Bone marrow (tissue), 2 donors: ENCODE data around the gene GRM8.

Source experiments
- DNase-seq, 2 donors: peaks; one replicate each; lab custom pipeline; 2025; lab: John Stamatoyannopoulos, UW

The GRM8 gene

GRCh38 chr7:126658684-126659083 is 594.1 kb downstream of the GRM8 start:
- no peak for DNase-seq

GRCh38 chr7:126657599-126658358 is 595.0 kb downstream of the GRM8 start:
- DNase-seq: no peak

- no peak for DNase-seq
Measured at GRCh38 chr7:126657137-126657536, 595.6 kb downstream of the GRM8 start.

- DNase-seq: no peak
Measured at GRCh38 chr7:126656165-126656564, 596.6 kb downstream of the GRM8 start.

DNA sequence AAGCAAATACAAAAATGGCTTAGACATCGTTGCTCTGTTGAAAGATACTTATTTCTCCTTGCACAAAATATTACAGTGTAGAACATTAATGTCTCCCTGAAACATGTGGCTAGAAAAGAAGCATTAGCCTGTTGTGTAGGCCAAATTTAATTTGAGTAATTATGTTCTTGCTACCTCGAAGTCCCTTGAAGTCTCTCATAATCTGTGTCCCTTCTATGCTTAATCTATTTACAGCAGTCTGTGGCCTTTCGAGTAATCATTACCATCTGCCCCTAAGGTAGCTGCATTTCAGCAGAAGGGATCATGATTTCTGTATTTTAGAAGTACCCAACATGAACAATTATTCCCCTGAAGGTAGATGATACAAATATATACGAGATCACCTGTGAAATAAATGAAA is 615.2 kb downstream of the GRM8 start:
- DNase-seq: no peak

DNA sequence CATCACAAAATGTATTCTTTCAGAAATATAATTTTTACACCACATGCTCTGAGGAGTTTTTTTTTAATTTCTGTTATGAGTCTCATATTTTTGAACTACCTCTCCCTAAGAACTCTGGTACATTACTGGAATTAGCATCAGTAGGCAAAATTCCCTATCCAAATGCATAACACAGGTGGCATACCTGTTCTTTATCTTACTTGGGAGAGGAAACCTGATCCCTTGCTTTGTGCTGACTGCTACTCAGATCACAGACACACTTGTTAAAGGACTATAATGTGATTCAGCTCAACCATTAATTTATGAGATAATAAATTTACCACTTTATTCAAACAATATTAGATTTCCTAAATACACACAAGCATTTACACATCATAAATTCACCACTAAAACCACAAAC is 617.2 kb downstream of the GRM8 start:
- DNase-seq: no peak

DNA sequence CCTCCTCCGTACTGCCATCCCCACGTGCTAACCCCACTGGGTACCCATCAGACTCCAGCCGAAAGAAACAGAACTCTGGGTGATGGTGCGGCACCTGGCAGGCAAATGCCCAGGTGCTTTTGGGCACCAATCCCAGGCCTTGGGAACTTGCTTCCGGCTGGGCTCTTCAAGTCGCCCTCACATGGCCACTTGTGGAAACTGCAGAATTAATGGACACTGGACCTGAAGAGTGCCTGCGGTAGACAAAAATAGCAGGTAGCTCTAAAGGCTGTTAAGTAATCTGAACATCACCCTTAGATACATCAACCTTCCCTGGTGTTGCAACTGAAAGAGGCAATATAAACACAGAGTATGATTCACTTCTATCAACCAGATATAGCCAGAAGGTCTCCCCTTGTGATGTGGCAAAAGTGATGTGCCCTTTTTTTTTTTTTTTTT is 644.4 kb downstream of the GRM8 start:
- DNase-seq: no peak

DNA sequence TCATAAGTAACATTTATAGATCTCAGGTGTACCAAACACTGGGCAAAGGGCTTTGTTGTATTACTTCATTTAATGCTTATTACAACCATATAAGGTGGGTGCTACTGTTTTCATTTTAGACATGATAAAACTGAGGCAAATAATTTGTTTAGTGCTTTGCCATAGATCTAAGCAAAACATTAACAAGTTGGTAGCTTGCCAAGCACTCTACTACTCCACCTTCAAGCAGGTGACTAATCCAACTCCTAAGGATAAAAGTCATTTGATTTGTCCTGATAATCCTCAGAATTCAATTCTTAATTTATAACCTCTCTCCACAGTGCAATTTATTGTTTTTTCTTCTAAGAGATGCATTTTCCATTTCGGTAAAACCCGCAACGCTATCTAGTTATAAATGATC is 646.4 kb downstream of the GRM8 start:
- DNase-seq: no peak

DNA sequence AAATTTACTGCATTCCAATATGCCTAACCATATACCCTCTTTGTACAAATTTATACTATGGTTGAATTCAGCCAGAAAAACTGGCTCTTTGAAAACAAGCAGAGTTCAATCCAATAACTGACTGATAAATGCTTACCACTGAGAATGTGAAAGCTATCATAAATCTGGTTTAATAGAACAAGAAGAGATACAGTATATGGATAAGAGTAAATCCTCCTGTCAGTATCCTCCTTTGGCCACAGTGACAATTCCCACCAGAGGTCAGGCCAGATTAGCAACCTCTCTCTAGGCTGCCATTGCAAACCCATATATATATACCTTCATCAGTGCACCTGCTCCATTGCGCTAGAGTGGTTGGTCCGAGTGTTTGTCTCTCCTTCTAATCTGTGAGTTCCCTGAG is 647.2 kb downstream of the GRM8 start:
- no peak for DNase-seq

- no peak for DNase-seq
Measured at GRCh38 chr7:126605056-126605455, 647.7 kb downstream of the GRM8 start.

- no peak for DNase-seq
Measured at GRCh38 chr7:126589068-126589684, 663.6 kb downstream of the GRM8 start.

DNA sequence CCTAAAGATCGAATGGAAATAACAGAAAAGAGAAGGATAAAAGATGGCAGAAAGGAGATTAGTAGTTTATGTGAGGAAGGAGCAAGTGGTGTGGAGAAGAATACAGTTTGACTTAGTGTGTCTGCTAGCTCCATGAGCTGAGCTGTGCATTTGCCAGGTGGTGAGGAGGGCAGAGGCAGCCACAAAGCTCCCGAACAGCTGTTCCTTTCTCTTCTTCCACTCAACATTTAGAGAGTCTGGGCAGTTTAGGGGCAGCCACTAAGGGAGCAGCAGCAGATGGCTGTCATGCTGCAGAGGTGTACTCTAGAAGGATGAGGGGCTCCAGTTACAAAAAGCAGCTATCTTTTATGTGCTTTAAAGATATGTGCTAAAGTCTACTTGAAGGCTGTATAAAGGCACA is 674.4 kb downstream of the GRM8 start:
- DNase-seq: no peak

GRCh38 chr7:126574276-126575250 is 678.2 kb downstream of the GRM8 start:
- DNase-seq: no peak

- no peak for DNase-seq
Measured at GRCh38 chr7:126570845-126571244, 681.9 kb downstream of the GRM8 start.

GRCh38 chr7:126569402-126569801 is 683.3 kb downstream of the GRM8 start:
- no peak for DNase-seq

DNA sequence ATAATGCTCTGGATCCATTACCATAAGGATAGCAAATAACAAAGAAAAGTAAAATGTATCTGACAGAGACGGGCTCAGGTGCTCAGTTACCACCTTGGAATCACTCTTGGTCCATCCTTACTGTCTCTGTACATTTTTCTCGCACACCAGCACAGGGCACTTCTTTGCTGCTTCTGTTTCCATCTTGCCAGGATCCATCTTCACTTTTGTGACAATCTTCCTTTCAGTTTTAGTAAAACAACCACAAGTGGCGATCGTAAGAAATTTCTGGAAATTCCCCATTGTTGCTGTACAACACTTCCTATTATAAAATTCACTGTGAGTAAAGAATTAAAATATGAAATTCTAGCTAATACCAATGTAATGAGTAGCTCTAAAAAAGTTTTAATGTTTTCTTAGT is 695.5 kb downstream of the GRM8 start:
- no peak for DNase-seq

GRCh38 chr7:126541406-126541805 is 711.3 kb downstream of the GRM8 start:
- DNase-seq: no peak

- DNase-seq: no peak
Measured at GRCh38 chr7:126535176-126535575, 717.6 kb downstream of the GRM8 start.

- DNase-seq: no peak
Measured at GRCh38 chr7:126533715-126534114, 719.0 kb downstream of the GRM8 start.

DNA sequence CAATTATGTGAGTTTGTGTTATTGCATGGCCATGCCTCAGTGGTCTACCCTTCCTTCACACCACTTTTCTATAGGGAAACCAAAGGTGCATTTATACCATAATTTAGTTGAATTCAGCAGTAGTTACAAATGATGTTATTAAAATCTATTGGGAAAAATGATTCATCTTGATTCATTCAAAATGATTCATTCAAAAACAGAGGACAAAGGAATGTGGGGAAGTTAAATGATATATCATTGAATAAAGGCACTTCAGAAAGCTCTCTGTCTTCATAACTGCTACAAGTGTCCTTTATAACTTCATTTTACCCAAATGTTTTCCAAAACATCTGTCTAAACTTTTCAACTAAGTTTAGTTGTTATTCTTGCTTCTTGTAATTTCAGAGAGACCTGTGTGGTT is 722.9 kb downstream of the GRM8 start:
- no peak for DNase-seq

- DNase-seq: no peak
Measured at GRCh38 chr7:126529254-126529653, 723.5 kb downstream of the GRM8 start.

GRCh38 chr7:126525906-126526305 is 726.8 kb downstream of the GRM8 start:
- DNase-seq: no peak

DNA sequence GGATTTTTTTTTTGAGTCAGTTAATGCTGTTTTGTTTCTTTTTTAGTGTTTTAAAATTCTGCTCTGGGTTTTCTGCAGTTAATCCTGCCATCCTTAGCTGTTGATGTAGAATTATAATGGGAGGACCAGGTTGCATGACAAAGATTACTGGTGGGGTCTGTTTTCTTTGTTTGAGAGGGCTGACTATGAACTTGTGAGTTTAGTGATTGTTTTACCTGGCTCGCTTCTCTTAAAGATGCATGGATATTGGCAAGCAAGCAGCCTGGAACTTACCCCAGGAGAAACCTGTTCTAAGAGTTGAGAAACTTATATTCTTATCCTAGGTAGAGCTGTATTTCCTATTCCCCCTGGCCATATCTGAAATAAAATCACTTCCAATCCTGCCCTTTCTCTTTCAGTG is 727.8 kb downstream of the GRM8 start:
- DNase-seq: no peak
